RWPE2 (cell line): ENCODE data around the gene FBXL13.
"Not testable (repeated sequence)": the region's sequence is repeated elsewhere in the genome, so short reads cannot be mapped to it uniquely, and the experiment has no call there.

ENCODE experiments used
- ATAC-seq: fragments of 200-7000 bp; cut with Tn5 transposase; 3 replicates; pipeline ENCODE4 v1.9.1; 2021; ENCODE audit warnings: low read depth
- DNase-seq: peaks from one replicate; pipeline ENCODE4 v3.0.0-alpha.2; 2020; ENCODE audit warnings: low spot score
- H3K27ac ChIP-seq: fragments of 450-650 bp; 2 replicates; pipeline ENCODE4 v1.5.1; 2017; ENCODE audit warnings: mild to moderate bottlenecking; ENCODE audit not compliant: poor library complexity, severe bottlenecking
- H3K27me3 ChIP-seq: fragments of 250-450 bp; sonication (Bioruptor Pico); 2 replicates; pipeline ENCODE4 v1.5.1; 2021; ENCODE audit warnings: mild to moderate bottlenecking, moderate library complexity; ENCODE audit not compliant: insufficient read depth, poor library complexity, severe bottlenecking
- H3K36me3 ChIP-seq: fragments of 250-450 bp; sonication (Bioruptor Pico); 2 replicates; pipeline ENCODE4 v1.5.1; 2020; ENCODE audit warnings: low read depth, mild to moderate bottlenecking, moderate library complexity
- H3K4me1 ChIP-seq: fragments of 250-450 bp; sonication (Bioruptor Pico); 2 replicates; pipeline ENCODE4 v1.5.1; 2021; ENCODE audit warnings: mild to moderate bottlenecking, moderate library complexity; ENCODE audit not compliant: insufficient read depth, poor library complexity, severe bottlenecking
- H3K4me3 ChIP-seq: fragments of 250-450 bp; sonication (Bioruptor Pico); 2 replicates; pipeline ENCODE4 v1.5.1; 2021; ENCODE audit warnings: mild to moderate bottlenecking, moderate library complexity; ENCODE audit not compliant: severe bottlenecking
- H3K9me3 ChIP-seq: fragments of 250-450 bp; sonication (Bioruptor Pico); 2 replicates; pipeline ENCODE4 v1.5.1; 2021; ENCODE audit warnings: mild to moderate bottlenecking, moderate library complexity; ENCODE audit not compliant: severe bottlenecking
- TF ChIP-seq, protein P1 (sequence below): fragments of 450-650 bp; IDR thresholded peaks from one replicate; pipeline ENCODE4 v1.5.1; 2017; ENCODE audit warnings: mild to moderate bottlenecking, moderate library complexity; ENCODE audit not compliant: poor library complexity, severe bottlenecking

FBXL13 gene

GRCh38 chr7:102811942-102812678 lies 262.5 kb downstream of the FBXL13 start:
- TF ChIP-seq, protein P1, sequence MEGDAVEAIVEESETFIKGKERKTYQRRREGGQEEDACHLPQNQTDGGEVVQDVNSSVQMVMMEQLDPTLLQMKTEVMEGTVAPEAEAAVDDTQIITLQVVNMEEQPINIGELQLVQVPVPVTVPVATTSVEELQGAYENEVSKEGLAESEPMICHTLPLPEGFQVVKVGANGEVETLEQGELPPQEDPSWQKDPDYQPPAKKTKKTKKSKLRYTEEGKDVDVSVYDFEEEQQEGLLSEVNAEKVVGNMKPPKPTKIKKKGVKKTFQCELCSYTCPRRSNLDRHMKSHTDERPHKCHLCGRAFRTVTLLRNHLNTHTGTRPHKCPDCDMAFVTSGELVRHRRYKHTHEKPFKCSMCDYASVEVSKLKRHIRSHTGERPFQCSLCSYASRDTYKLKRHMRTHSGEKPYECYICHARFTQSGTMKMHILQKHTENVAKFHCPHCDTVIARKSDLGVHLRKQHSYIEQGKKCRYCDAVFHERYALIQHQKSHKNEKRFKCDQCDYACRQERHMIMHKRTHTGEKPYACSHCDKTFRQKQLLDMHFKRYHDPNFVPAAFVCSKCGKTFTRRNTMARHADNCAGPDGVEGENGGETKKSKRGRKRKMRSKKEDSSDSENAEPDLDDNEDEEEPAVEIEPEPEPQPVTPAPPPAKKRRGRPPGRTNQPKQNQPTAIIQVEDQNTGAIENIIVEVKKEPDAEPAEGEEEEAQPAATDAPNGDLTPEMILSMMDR = no peak
- no peak for DNase-seq
- no peak for ATAC-seq
- H3K4me3 ChIP-seq = no peak overlapping the region
- H3K4me1 ChIP-seq = peaks cover 10% of the 10 kb centered on the region
- no peaks in the 10 kb centered on the region for H3K9me3 ChIP-seq
- H3K36me3 ChIP-seq = no peaks in the 10 kb centered on the region
- no peaks in the 10 kb centered on the region for H3K27me3 ChIP-seq
- H3K27ac ChIP-seq = no peak overlapping the region

- ATAC-seq (no peak), DNase-seq (no peak)
- no peaks in the 10 kb centered on the region for H3K36me3 ChIP-seq
- TF ChIP-seq, protein P1 = no peak
- H3K4me1 ChIP-seq = peaks cover 10% of the 10 kb centered on the region
- no peak overlapping the region for H3K27ac ChIP-seq
- H3K9me3 ChIP-seq = no peaks in the 10 kb centered on the region
- H3K27me3 ChIP-seq = no peaks in the 10 kb centered on the region
- no peak overlapping the region for H3K4me3 ChIP-seq
Observed at GRCh38 chr7:102810916-102811315, 263.7 kb downstream of the FBXL13 start.

GRCh38 chr7:102806613-102807012 lies 268.0 kb downstream of the FBXL13 start:
- no peaks in the 10 kb centered on the region for H3K36me3 ChIP-seq
- TF ChIP-seq, protein P1 = no peak

GRCh38 chr7:102795987-102796595 lies 278.5 kb downstream of the FBXL13 start:
- H3K36me3 ChIP-seq, H3K4me3 ChIP-seq, H3K27me3 ChIP-seq, H3K9me3 ChIP-seq, ATAC-seq, H3K27ac ChIP-seq, H3K4me1 ChIP-seq, DNase-seq: not testable (repeated sequence)

More at GRCh38 chr7:102806613-102807012, 268.0 kb downstream of the FBXL13 start:
- Histone ChIP-seq H3K4me3 (no peak overlapping the region), H3K4me1 (no peaks in the 10 kb centered on the region), H3K9me3 (no peaks in the 10 kb centered on the region), H3K27me3 (no peaks in the 10 kb centered on the region), H3K27ac (no peak overlapping the region)
- DNase-seq (no peak), ATAC-seq (no peak)

- H3K9me3 ChIP-seq, H3K27ac ChIP-seq, ATAC-seq, DNase-seq, H3K4me1 ChIP-seq, H3K27me3 ChIP-seq, H3K4me3 ChIP-seq, H3K36me3 ChIP-seq: not testable (repeated sequence)
Observed at GRCh38 chr7:102794567-102794966, 280.0 kb downstream of the FBXL13 start.

- not testable (repeated sequence) for H3K4me3 ChIP-seq, H3K27me3 ChIP-seq, H3K27ac ChIP-seq, ATAC-seq, H3K9me3 ChIP-seq, H3K4me1 ChIP-seq, DNase-seq, H3K36me3 ChIP-seq
Observed at GRCh38 chr7:102791831-102792230, 282.8 kb downstream of the FBXL13 start.

DNA sequence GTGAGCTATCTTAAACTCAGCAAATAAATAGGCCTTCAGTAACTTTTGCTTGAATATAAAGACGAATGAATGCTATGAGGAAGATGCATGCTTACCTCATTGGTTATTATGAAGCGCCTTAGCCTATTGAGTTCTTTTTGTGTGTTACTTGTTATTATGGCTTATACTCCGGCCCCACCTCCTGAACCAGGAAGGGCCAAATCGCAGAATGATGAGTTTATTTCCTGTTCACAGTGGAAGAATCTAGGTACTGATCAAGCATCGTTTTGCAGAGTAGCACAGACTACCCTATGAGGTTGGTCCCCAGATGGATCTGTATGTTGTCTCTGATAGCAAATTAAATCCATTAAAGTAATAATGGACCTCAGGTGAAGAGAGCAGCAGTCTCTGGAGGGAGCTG lies 283.2 kb downstream of the FBXL13 start:
- not testable (repeated sequence) for H3K4me3 ChIP-seq, ATAC-seq, H3K36me3 ChIP-seq, H3K27ac ChIP-seq, H3K4me1 ChIP-seq, H3K27me3 ChIP-seq, DNase-seq, H3K9me3 ChIP-seq

DNA sequence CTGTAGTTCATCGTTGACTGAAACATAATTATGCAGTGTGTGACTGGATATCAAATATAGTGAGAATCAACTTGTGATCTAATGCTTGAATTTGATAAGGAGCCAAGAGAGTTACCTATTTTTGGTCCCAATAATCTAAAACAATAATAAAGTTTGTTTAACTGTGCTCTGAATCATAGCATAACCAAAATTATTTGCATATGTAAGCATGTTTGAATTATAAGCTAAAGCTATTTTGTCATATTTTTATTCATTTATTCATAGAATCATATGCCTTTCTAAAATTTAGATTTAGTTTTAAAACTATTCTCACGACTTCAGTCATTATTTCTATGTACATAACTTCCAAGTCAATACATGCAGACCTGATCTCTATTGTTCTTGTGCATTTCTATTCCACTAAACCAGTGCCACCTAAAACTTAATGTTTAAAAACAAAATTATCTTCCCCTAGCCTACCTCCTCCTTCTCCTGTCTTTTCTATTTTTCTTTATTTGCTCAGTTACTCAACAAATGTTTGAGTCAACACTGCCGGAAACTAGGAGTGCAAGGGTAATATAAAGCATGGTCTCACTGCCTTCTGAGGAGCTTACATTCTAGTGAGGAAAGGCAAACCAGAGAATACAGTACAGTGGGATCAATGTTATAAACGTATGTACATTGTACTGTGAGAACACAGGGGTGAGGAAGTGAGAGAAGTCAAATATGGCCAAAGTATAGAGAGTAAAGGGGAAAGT lies 284.1 kb downstream of the FBXL13 start:
- not testable (repeated sequence) for H3K4me3 ChIP-seq, H3K27me3 ChIP-seq, H3K27ac ChIP-seq, DNase-seq, H3K36me3 ChIP-seq, ATAC-seq, H3K9me3 ChIP-seq, H3K4me1 ChIP-seq
